Measurements from ENCODE around the gene MID2. TPM values are rescaled to one million over a fixed set of nuclear protein-coding genes. Genes with fewer than 3 reads are reported as not detected.

Gene MID2
- 16.5 TPM for total RNA-seq
- polyA plus RNA-seq (ENCODE audit: insufficient read depth, low read depth, low replicate concordance), result 2.7 TPM
- long read RNA-seq, donor 1, partial matches to known transcripts, result 0 of 2 reads
- long read RNA-seq, donor 1, other reads (novel, unspliced or antisense), result 0 of 2 reads
- long read RNA-seq, donor 2, result 0 reads
- long read RNA-seq, donor 3, result 0 reads
- long read RNA-seq, donor 4, partial matches to known transcripts, result 0 of 1 reads
- long read RNA-seq, donor 4, other reads (novel, unspliced or antisense), result 0 of 1 reads
- long read RNA-seq, donor 5, result 0 reads
- long read RNA-seq, donor 6, result 0 reads
- long read RNA-seq, donor 7, transcript MID2-202 (10 exons, 2,251 nt), result major isoform, 5 of 8 reads
- long read RNA-seq, donor 7, partial matches to known transcripts, result 2 of 8 reads
- long read RNA-seq, donor 7, other reads (novel, unspliced or antisense), result 1 of 8 reads
- long read RNA-seq, donor 8, partial matches to known transcripts, result 0 of 1 reads
- long read RNA-seq, donor 8, other reads (novel, unspliced or antisense), result 0 of 1 reads
- long read RNA-seq, donor 9, partial matches to known transcripts, result 0 of 1 reads
- long read RNA-seq, donor 9, other reads (novel, unspliced or antisense), result 0 of 1 reads
- long read RNA-seq, donor 10, partial matches to known transcripts, result 0 of 1 reads
- long read RNA-seq, donor 10, other reads (novel, unspliced or antisense), result 0 of 1 reads

GRCh38 chrX:107825698-107826237, at the start of gene MID2:
Gene MID2 (plus strand): TSS chrX:107825866. CDS start chrX:107826427, 561 bp downstream.
- Histone ChIP-seq H3K36me3 (ENCODE audit: control insufficient read depth in 2 of 3, insufficient read depth in 3 of 3, low read length in 3 of 3) (no peaks in the 10 kb centered on the region), H3K27me3 (ENCODE audit: control insufficient read depth, insufficient read depth, low read length) (no peaks in the 10 kb centered on the region), H3K4me1 (ENCODE audit: control insufficient read depth in 2 of 3, insufficient read depth in 2 of 3, low read depth in 1 of 3, low read length in 3 of 3) (peaks cover 0 to 5% (median 0%) of the 10 kb centered on the region in 3 donors), H3K9me3 (ENCODE audit: control insufficient read depth in 2 of 3, insufficient read depth in 1 of 3, low read length in 3 of 3) (no peaks in the 10 kb centered on the region), H3K27ac (ENCODE audit: low read depth in 2 of 2, low read length in 2 of 2) (peak within 1 kb of the TSS; percentile 84 to 85), H3K4me3 (ENCODE audit: low read length in 3 of 3) (peak within 1 kb of the TSS; percentile 39 to 63 (median 44)), H3K9ac (ENCODE audit: low read length in 3 of 3) (peak within 1 kb of the TSS in 1 of 3 donors; percentile 82)
- no peak for FAIRE-seq
- TF ChIP-seq CTCF (IDR thresholded peaks at IDR 0.05; ENCODE audit: borderline replicate concordance, extremely low read depth, insufficient read depth), result no peak
- intact Hi-C loops (cut with DNase I), result no loop called here
- DNase-seq, result peak; percentile 76 to 84 (median 80)

- H3K9me3 ChIP-seq (ENCODE audit: control insufficient read depth in 2 of 3, insufficient read depth in 1 of 3, low read length in 3 of 3), result no peaks in the 10 kb centered on the region
- peak overlapping the region; percentile 36 to 64 (median 49) for H3K4me3 ChIP-seq (ENCODE audit: low read length in 3 of 3)
- peaks cover 0 to 13% (median 0%) of the 10 kb centered on the region in 3 donors for H3K4me1 ChIP-seq (ENCODE audit: control insufficient read depth in 2 of 3, insufficient read depth in 2 of 3, low read depth in 1 of 3, low read length in 3 of 3)
- H3K9ac ChIP-seq (ENCODE audit: low read length in 3 of 3), result peak overlapping the region in 1 of 3 donors; percentile 26
- peaks cover 6% of the 10 kb centered on the region for H3K27me3 ChIP-seq (ENCODE audit: control insufficient read depth, insufficient read depth, low read length)
- no peak overlapping the region for H3K27ac ChIP-seq (ENCODE audit: low read depth in 2 of 2, low read length in 2 of 2)
- FAIRE-seq, result peak; percentile 98
- H3K36me3 ChIP-seq (ENCODE audit: control insufficient read depth in 2 of 3, insufficient read depth in 3 of 3, low read length in 3 of 3), result no peaks in the 10 kb centered on the region
- intact Hi-C loops (cut with DNase I), result loop anchor here (10.0 kb wide), 1 partner anchor 112 kb away; no protein-coding TSS in a partner anchor
- DNase-seq, result peak; percentile 83 to 93 (median 88)
- TF ChIP-seq CTCF (IDR thresholded peaks at IDR 0.05; ENCODE audit: borderline replicate concordance, extremely low read depth, insufficient read depth), result peak; percentile 82
Observed at GRCh38 chrX:107776649-107777535, 48.8 kb upstream of the MID2 start.

GRCh38 chrX:107777536-107777832, 48.2 kb upstream of the MID2 start, which contains the start of gene NCBP2L:
Gene NCBP2L (plus strand): TSS chrX:107777733. CDS start chrX:107794221, 16,488 bp downstream.
- H3K27ac ChIP-seq (ENCODE audit: low read depth in 2 of 2, low read length in 2 of 2), result no peak within 1 kb of the TSS
- H3K36me3 ChIP-seq (ENCODE audit: control insufficient read depth in 2 of 3, insufficient read depth in 3 of 3, low read length in 3 of 3), result no peaks in the 10 kb centered on the region
- intact Hi-C loops (cut with DNase I), result loop anchor here (10.0 kb wide), 1 partner anchor 113 kb away; no protein-coding TSS in a partner anchor
- H3K9me3 ChIP-seq (ENCODE audit: control insufficient read depth in 2 of 3, insufficient read depth in 1 of 3, low read length in 3 of 3), result no peaks in the 10 kb centered on the region
- H3K9ac ChIP-seq (ENCODE audit: low read length in 3 of 3), result peak within 1 kb of the TSS in 1 of 3 donors; percentile 26
- peaks cover 6% of the 10 kb centered on the region for H3K27me3 ChIP-seq (ENCODE audit: control insufficient read depth, insufficient read depth, low read length)
- H3K4me1 ChIP-seq (ENCODE audit: control insufficient read depth in 2 of 3, insufficient read depth in 2 of 3, low read depth in 1 of 3, low read length in 3 of 3), result peaks cover 0 to 13% (median 0%) of the 10 kb centered on the region in 3 donors
- DNase-seq (no peak), FAIRE-seq (no peak)
- peak within 1 kb of the TSS; percentile 36 to 64 (median 49) for H3K4me3 ChIP-seq (ENCODE audit: low read length in 3 of 3)
- TF ChIP-seq CTCF (IDR thresholded peaks at IDR 0.05; ENCODE audit: borderline replicate concordance, extremely low read depth, insufficient read depth), result no peak

Data from kidney (tissue), 22 donors.